Naive thymus-derived CD8-positive, alpha-beta T cell (primary cell): ENCODE data around the gene CFL1. TPM values are rescaled to one million over a fixed set of nuclear protein-coding genes. Genes with fewer than 3 reads are reported as not detected.
"Not testable (repeated sequence)": the region's sequence is repeated elsewhere in the genome, so short reads cannot be mapped to it uniquely, and the experiment has no call there.

ENCODE experiments used
- ATAC-seq, 2 donors: fragments of 150-1000 bp; cut with Tn5 transposase in 1 of 2; sonication (Bioruptor Pico), chemical (Tn5 transposase) in 1 of 2; 1 replicate in 1 of 2; 2 replicates in 1 of 2; pipeline ENCODE4 v1.10.0; 2021; ENCODE audit warnings: mild to moderate bottlenecking in 2 of 2, moderate library complexity in 2 of 2
- POLR2A ChIA-PET: fragments of 350-600 bp; sonication (Branson Sonifier 250); formaldehyde crosslinking; loops from one replicate; lab custom pipeline; 2021; ENCODE audit warnings: antibody characterized with exemption; lab: Charles Lee
- DNase-seq, 10 donors: peaks; one replicate each; pipeline versions ENCODE4 v3.0.0 to v3.0.0-alpha.2; 2020 to 2022
- H3K27ac Mint-ChIP-seq, 10 donors: one replicate each; pipeline ENCODE4 v1.8.0; 2020 to 2022; ENCODE audit warnings: mild to moderate bottlenecking in 10 of 10, mixed read lengths in 10 of 10, moderate library complexity in 4 of 10, inconsistent platforms in 1 of 10
- H3K27me3 Mint-ChIP-seq, 5 donors: one replicate each; pipeline ENCODE4 v1.8.0; 2021 to 2022; ENCODE audit warnings: mixed read lengths in 5 of 5
- H3K36me3 Mint-ChIP-seq, 3 donors: one replicate each; pipeline ENCODE4 v1.8.0; 2020 to 2022; ENCODE audit warnings: mixed read lengths in 3 of 3, mild to moderate bottlenecking in 2 of 3, inconsistent platforms in 1 of 3
- H3K4me1 Mint-ChIP-seq, 4 donors: one replicate each; pipeline ENCODE4 v1.8.0; 2021 to 2022; ENCODE audit warnings: mixed read lengths in 4 of 4
- H3K4me3 Mint-ChIP-seq, 10 donors: one replicate each; pipeline ENCODE4 v1.8.0; 2020 to 2022; ENCODE audit warnings: mild to moderate bottlenecking in 10 of 10, mixed read lengths in 10 of 10, moderate library complexity in 6 of 10, inconsistent platforms in 1 of 10
- H3K9me3 Mint-ChIP-seq, 9 donors: one replicate each; pipeline ENCODE4 v1.8.0; 2020 to 2022; ENCODE audit warnings: mixed read lengths in 9 of 9, mild to moderate bottlenecking in 3 of 9, inconsistent platforms in 1 of 9, moderate library complexity in 1 of 9
- polyA plus RNA-seq, 3 donors: library from polyadenylated mRNA; unstranded; fragments of 300-500 nt; fragmentation: Illumina TruSeq; gene quantifications; one replicate each; pipeline ENCODE4 v1.2.3, GENCODE V29; 2021
- total RNA-seq, 8 experiments: library from RNA in 2 of 8; stranded (reverse) in 2 of 8; gene quantifications; one replicate each; pipeline ENCODE4 v1.2.3 and lab custom pipeline; 2021 to 2026

Gene CFL1
- total and polyA plus RNA-seq, 5 experiments from 2014 or later: 486 to 2,575 (median 2,347) TPM

DNA sequence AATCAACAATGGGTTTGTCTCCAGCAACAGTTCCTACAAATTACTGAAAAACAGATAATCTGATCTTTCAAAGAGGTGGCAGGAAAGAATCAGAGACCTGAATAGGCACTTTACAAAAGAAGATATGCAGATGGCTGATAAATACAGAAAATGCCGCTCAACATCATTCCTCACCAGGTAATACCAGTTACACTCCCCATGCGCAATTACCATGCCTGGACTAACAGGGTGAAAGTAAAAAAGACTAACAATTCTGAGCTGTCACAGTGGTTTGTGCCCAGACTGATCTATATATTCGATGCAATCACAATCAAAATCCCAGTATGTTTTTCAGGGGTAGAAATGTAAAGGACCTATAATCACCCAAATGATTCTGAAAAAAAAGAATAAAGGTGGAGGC lies 14.2 kb downstream of the CFL1 start:
- Mint-ChIP-seq H3K4me3 (no peak overlapping the region), H3K27me3 (no peaks in the 10 kb centered on the region), H3K9me3 (no peaks in the 10 kb centered on the region), H3K4me1 (no peaks in the 10 kb centered on the region), H3K36me3 (no peaks in the 10 kb centered on the region), H3K27ac (no peak overlapping the region)
- DNase-seq (no peak), ATAC-seq (no peak)
- POLR2A ChIA-PET: no interaction called here

- POLR2A ChIA-PET: no interaction called here
- H3K4me3 Mint-ChIP-seq: no peak overlapping the region
- DNase-seq: no peak
- no peak overlapping the region for H3K27ac Mint-ChIP-seq
- ATAC-seq: no peak
- H3K4me1 Mint-ChIP-seq: no peaks in the 10 kb centered on the region
- H3K27me3 Mint-ChIP-seq: no peaks in the 10 kb centered on the region
- H3K9me3 Mint-ChIP-seq: no peaks in the 10 kb centered on the region
- H3K36me3 Mint-ChIP-seq: no peaks in the 10 kb centered on the region
Measured at GRCh38 chr11:65842144-65842543, 15.8 kb downstream of the CFL1 start.

DNA sequence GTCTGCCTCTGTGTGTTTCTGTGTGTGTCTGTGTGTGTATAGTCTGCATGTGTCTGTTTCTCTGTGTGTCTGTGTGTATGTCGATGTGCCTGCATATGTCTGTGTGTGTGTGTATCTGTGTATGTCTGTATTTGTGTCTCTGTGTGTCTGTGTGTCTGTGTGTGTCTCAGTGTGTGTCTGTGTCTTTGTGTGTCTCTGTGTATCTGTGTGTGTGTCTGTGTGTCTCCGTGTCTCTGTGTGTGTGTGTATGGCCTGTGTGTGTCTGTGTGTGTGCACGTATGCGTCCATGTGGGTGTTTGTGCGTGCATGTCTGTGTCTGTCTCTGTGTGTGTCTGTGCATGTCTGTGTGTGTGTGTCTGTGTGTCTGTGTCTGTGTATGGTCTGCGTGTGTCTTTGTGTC lies 23.8 kb downstream of the CFL1 start:
- H3K4me1 Mint-ChIP-seq: peaks cover 8 to 16% (median 12%) of the 10 kb centered on the region in 4 donors
- no peaks in the 10 kb centered on the region for H3K27me3 Mint-ChIP-seq
- no peaks in the 10 kb centered on the region for H3K36me3 Mint-ChIP-seq
- POLR2A ChIA-PET: interaction anchor here (0.9 to 3.6 kb wide), 7 partner anchors 18 to 910 kb away, joined by 3 to 38 read pairs (median 5); partner anchors contain the start of genes CFL1, FIBP, MUS81 and PCNX3
- H3K27ac Mint-ChIP-seq: no peak overlapping the region
- ATAC-seq (no peak), DNase-seq (no peak)
- H3K9me3 Mint-ChIP-seq: no peaks in the 10 kb centered on the region
- no peak overlapping the region for H3K4me3 Mint-ChIP-seq

GRCh38 chr11:65833297-65834030 lies 24.5 kb downstream of the CFL1 start, which contains the start of gene SNX32:
TSS of gene SNX32 (plus strand) at chr11:65833963. CDS start at chr11:65834066, 103 bp downstream.
- POLR2A ChIA-PET: interaction anchor here (0.7 to 3.6 kb wide), 14 partner anchors 12 to 909 kb away, joined by 3 to 38 read pairs (median 4); partner anchors contain the start of genes CFL1, FIBP, MUS81 and PCNX3
- peak within 1 kb of the TSS in 1 of 10 donors; percentile 67 for H3K27ac Mint-ChIP-seq
- no peaks in the 10 kb centered on the region for H3K36me3 Mint-ChIP-seq
- peak; percentile 89 to 97 (median 92) for DNase-seq
- peaks cover 8 to 16% (median 12%) of the 10 kb centered on the region in 4 donors for H3K4me1 Mint-ChIP-seq
- H3K4me3 Mint-ChIP-seq: no peak within 1 kb of the TSS
- no peaks in the 10 kb centered on the region for H3K9me3 Mint-ChIP-seq
- peak; percentile 99 for ATAC-seq
- no peaks in the 10 kb centered on the region for H3K27me3 Mint-ChIP-seq

DNA sequence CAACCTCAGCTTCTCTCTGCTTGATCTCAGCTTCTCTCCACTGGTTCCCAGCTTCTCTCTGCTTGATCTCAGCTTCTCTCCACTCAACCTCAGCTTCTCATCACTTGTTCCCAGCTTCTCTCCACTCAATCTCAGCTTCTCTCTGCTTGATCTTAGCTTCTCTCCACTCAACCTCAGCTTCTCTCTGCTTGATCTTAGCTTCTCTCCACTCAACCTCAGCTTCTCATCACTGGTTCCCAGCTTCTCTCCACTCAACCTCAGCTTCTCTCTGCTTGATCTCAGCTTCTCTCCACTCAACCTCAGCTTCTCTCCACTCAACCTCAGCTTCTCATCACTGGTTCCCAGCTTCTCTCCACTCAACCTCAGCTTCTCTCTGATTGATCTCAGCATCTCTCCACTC lies 25.7 kb downstream of the CFL1 start:
- peak overlapping the region in 4 of 10 donors; percentile 4 to 38 (median 34) for H3K4me3 Mint-ChIP-seq

GRCh38 chr11:65829459-65829858 lies 28.5 kb downstream of the CFL1 start:
- no peaks in the 10 kb centered on the region for H3K36me3 Mint-ChIP-seq
- ATAC-seq: no peak
- POLR2A ChIA-PET: no interaction called here
- DNase-seq: no peak
- peaks cover 8 to 16% (median 12%) of the 10 kb centered on the region in 4 donors for H3K4me1 Mint-ChIP-seq
- no peaks in the 10 kb centered on the region for H3K27me3 Mint-ChIP-seq
- H3K4me3 Mint-ChIP-seq: no peak overlapping the region
- H3K9me3 Mint-ChIP-seq: no peaks in the 10 kb centered on the region
- H3K27ac Mint-ChIP-seq: no peak overlapping the region

More for the DNA sequence above, 25.7 kb downstream of the CFL1 start:
- H3K27me3 Mint-ChIP-seq, H3K36me3 Mint-ChIP-seq, H3K9me3 Mint-ChIP-seq, DNase-seq, ATAC-seq: not testable (repeated sequence)
- H3K4me1 Mint-ChIP-seq: peaks cover 8 to 16% (median 12%) of the 10 kb centered on the region in 4 donors
- peak overlapping the region in 4 of 10 donors; percentile 7 to 68 (median 54) for H3K27ac Mint-ChIP-seq
- POLR2A ChIA-PET: interaction anchor here (1.2 to 3.6 kb wide), 5 partner anchors 17 to 480 kb away, joined by 3 to 38 read pairs (median 7); partner anchors contain the start of genes CFL1 and MUS81

GRCh38 chr11:65826984-65827735 lies 30.8 kb downstream of the CFL1 start:
- Mint-ChIP-seq H3K27me3 (peaks cover 0 to 2% (median 0%) of the 10 kb centered on the region in 5 donors), H3K4me1 (peaks cover 0 to 10% (median 4%) of the 10 kb centered on the region in 4 donors), H3K9me3 (no peaks in the 10 kb centered on the region), H3K27ac (no peak overlapping the region), H3K36me3 (no peaks in the 10 kb centered on the region), H3K4me3 (no peak overlapping the region)
- POLR2A ChIA-PET: interaction anchor here (0.6 to 0.7 kb wide), 2 partner anchors 15 to 20 kb away, joined by 3 to 4 read pairs; no protein-coding TSS in a partner anchor
- DNase-seq (no peak), ATAC-seq (no peak)

- POLR2A ChIA-PET: interaction anchor here (0.6 to 0.8 kb wide), 2 partner anchors 22 to 59 kb away, joined by 3 to 4 read pairs; no protein-coding TSS in a partner anchor
- peaks cover 0 to 2% (median 0%) of the 10 kb centered on the region in 5 donors for H3K27me3 Mint-ChIP-seq
- DNase-seq: no peak
- no peak for ATAC-seq
- no peaks in the 10 kb centered on the region for H3K9me3 Mint-ChIP-seq
- peak overlapping the region in 2 of 10 donors; percentile 37 to 38 for H3K27ac Mint-ChIP-seq
- H3K4me3 Mint-ChIP-seq: no peak overlapping the region
- H3K4me1 Mint-ChIP-seq: peaks cover 0 to 4% (median 3%) of the 10 kb centered on the region in 4 donors
- H3K36me3 Mint-ChIP-seq: no peaks in the 10 kb centered on the region
Measured at GRCh38 chr11:65822776-65823528, 35.0 kb downstream of the CFL1 start.

DNA sequence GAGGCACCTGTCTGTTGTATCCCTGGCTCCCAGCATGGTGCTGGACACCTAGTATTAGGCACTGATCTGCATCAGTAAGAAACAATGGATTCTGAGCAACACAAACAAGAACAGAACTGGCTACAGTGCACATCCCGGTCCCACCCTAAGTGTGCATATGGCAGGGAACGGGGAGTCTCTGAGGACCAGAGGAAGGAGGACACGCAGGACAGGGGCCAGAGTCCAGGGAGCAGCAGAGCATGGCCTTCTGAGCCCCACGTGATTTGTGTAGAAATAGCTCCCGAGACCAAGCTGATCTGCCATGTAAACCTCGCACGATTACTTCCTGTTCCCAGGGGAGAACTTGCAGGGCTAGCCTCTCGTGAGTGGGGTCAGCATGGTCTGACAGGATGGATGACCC lies 36.9 kb downstream of the CFL1 start:
- peaks cover 0 to 2% (median 0%) of the 10 kb centered on the region in 3 donors for H3K36me3 Mint-ChIP-seq
- DNase-seq (no peak), ATAC-seq (no peak)
- no peaks in the 10 kb centered on the region for H3K9me3 Mint-ChIP-seq
- H3K4me3 Mint-ChIP-seq: no peak overlapping the region
- POLR2A ChIA-PET: no interaction called here
- H3K27ac Mint-ChIP-seq: no peak overlapping the region
- peaks cover 0 to 2% (median 0%) of the 10 kb centered on the region in 5 donors for H3K27me3 Mint-ChIP-seq
- peaks cover 4 to 16% (median 14%) of the 10 kb centered on the region in 4 donors for H3K4me1 Mint-ChIP-seq

DNA sequence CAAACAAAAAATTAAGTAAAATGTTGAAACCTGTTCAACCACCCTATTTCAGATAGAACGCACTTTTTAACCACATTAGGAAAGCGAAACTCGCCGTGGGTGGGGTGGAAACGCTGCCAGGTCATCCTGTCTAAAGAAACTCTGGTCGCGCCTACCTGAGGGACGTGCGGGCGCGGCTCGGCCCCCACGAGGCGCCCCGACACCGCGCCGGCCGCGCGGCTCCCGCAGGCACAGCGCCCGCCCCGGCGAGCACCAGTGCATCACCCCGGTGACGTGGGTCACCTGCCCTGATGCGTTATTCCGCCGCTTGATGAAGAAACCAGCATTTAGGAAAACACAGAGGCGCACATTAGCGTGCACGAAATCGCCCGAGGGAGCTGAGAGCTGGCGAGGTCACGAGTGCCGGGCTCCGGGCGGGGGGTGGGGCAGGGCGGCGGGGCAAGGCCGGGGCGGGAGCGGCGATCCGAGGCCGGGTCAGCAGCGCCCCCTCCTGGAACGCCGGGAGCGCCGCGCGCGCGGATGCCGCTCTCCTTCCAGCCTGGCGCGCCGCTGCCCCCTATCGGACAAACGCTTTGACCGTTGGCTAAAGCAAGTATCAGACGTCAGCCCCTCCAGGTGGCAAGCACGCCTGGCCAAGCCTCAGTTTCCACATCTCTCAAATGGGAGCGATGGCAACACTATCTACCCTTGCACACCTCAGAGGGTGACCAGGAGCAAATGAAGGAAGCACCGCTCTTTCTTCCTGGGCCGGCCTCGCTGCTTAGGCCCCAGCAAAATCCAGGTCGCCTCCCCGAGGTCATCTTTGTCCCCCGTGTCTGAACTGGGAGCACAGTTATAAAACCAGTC lies 39.9 kb downstream of the CFL1 start:
- Mint-ChIP-seq H3K27me3 (peaks cover 0 to 2% (median 0%) of the 10 kb centered on the region in 5 donors), H3K4me1 (peaks cover 6 to 16% (median 14%) of the 10 kb centered on the region in 4 donors), H3K27ac (peak overlapping the region; percentile 48 to 91 (median 84)), H3K4me3 (peak overlapping the region; percentile 70 to 86 (median 82)), H3K9me3 (no peaks in the 10 kb centered on the region), H3K36me3 (peaks cover 0 to 4% (median 0%) of the 10 kb centered on the region in 3 donors)
- ATAC-seq: peak; percentile 87 to 88
- peak; percentile 83 to 99 (median 91) for DNase-seq
- POLR2A ChIA-PET: interaction anchor here (0.7 to 3.4 kb wide), 12 partner anchors 17 to 289 kb away, joined by 3 to 24 read pairs (median 3); partner anchors contain the start of genes AP5B1, CFL1, FIBP and KAT5

- peaks cover 0 to 4% (median 0%) of the 10 kb centered on the region in 3 donors for H3K36me3 Mint-ChIP-seq
- peaks cover 6 to 16% (median 14%) of the 10 kb centered on the region in 4 donors for H3K4me1 Mint-ChIP-seq
- POLR2A ChIA-PET: interaction anchor here (0.7 to 3.4 kb wide), 10 partner anchors 37 to 290 kb away, joined by 3 to 24 read pairs (median 4); partner anchors contain the start of genes AP5B1, CFL1, FIBP and KAT5
- DNase-seq (no peak), ATAC-seq (no peak)
- H3K9me3 Mint-ChIP-seq: no peaks in the 10 kb centered on the region
- H3K4me3 Mint-ChIP-seq: peak overlapping the region; percentile 70 to 86 (median 82)
- H3K27me3 Mint-ChIP-seq: no peaks in the 10 kb centered on the region
- peak overlapping the region; percentile 48 to 91 (median 71) for H3K27ac Mint-ChIP-seq
Measured at GRCh38 chr11:65817312-65817834, 40.6 kb downstream of the CFL1 start.
